Lower leg skin (tissue), 3 donors: ENCODE measurements around the gene ECE1.

Experiments used
- POLR2A ChIP-seq, 2 donors: fragments of 450-650 bp; IDR thresholded peaks; one replicate each; pipeline ENCODE4 v1.6.1; 2016 to 2017; ENCODE audit warnings: antibody characterized with exemption in 2 of 2, mild to moderate bottlenecking in 1 of 2, moderate library complexity in 1 of 2
- TF ChIP-seq, protein P1 (sequence below), 3 donors: fragments of 450-650 bp; IDR thresholded peaks; one replicate each; pipeline ENCODE4 v1.5.1; 2016; ENCODE audit warnings: antibody characterized with exemption in 3 of 3, mild to moderate bottlenecking in 3 of 3, moderate library complexity in 2 of 3

DNA sequence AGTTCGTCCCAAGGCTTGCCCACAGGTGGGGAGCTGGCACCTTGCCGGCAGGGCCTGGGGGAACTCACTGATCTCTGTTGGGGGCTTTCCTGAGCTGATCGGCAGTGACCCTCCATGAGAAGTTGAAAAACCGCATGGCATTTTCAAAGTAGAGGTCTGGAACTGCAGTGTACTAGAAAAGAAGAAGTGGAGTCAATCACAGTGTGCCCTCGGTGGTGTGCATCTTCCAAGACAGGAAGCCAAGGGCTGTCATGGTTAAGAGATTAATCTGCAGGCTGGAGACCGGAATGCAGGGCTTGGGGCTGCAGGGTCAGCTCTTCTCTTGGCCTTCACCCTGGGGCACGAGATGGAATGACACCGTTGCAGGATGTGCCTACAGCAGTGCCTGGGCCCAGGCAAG, 56.8 kb downstream of the ECE1 start:
- TF ChIP-seq, protein P1, sequence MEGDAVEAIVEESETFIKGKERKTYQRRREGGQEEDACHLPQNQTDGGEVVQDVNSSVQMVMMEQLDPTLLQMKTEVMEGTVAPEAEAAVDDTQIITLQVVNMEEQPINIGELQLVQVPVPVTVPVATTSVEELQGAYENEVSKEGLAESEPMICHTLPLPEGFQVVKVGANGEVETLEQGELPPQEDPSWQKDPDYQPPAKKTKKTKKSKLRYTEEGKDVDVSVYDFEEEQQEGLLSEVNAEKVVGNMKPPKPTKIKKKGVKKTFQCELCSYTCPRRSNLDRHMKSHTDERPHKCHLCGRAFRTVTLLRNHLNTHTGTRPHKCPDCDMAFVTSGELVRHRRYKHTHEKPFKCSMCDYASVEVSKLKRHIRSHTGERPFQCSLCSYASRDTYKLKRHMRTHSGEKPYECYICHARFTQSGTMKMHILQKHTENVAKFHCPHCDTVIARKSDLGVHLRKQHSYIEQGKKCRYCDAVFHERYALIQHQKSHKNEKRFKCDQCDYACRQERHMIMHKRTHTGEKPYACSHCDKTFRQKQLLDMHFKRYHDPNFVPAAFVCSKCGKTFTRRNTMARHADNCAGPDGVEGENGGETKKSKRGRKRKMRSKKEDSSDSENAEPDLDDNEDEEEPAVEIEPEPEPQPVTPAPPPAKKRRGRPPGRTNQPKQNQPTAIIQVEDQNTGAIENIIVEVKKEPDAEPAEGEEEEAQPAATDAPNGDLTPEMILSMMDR (IDR thresholded peaks at IDR 0.05), result no peak
- no peak for TF ChIP-seq POLR2A (IDR thresholded peaks at IDR 0.05)
